Measurements from ENCODE around the gene ATRIP.
A peak's percentile ranks its signal among the peaks of the same experiment; 100 is the strongest.
"Not testable (repeated sequence)": the region's sequence is repeated elsewhere in the genome, so short reads cannot be mapped to it uniquely, and the experiment has no call there.

ATRIP gene

DNA sequence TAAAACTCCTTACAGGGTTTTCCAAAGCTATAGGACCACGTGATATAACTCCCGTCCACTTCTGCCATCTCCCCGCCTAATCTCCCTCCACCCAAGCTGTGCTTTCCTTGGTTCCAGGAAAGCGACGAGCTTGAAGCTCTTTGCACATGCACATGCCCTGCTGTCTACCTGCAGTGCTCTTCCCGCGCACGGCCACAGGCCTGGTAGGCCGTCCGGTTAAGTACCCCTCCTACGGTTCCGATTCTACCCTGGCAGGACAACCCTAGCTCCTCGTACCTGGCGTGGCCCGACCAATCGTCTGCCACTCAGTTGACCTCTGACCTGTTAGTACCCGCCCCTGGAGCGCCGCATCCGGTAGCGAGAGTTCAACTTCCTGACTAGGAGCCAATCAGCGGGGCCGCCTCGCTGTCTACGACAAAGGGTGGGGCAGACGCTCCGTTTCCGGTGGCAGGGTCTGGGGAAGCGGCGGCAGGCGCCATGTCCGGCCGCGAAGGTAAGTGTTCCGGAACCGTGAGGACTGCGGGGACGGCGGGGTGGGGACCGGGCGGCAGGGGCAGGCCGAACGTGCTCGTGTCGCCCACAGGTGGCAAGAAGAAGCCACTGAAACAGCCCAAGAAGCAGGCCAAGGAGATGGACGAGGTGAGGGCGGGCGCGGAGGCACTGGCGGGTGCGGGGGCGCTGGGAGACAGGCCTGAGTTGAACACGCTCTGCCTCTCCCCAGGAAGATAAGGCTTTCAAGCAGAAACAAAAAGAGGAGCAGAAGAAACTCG is 6.5 kb upstream of the ATRIP start, which contains the start of the genes CCDC51 and TMA7:
Gene CCDC51 (minus strand): TSS at position 300 of the 770 bp plus-strand sequence. CDS start 4,991 bp downstream, outside the sequence.
Gene TMA7 (plus strand): TSS at position 438 of the 770 bp plus-strand sequence. CDS start 40 bp downstream, at position 478.
- DNase-seq, result peak; percentile 97

DNA sequence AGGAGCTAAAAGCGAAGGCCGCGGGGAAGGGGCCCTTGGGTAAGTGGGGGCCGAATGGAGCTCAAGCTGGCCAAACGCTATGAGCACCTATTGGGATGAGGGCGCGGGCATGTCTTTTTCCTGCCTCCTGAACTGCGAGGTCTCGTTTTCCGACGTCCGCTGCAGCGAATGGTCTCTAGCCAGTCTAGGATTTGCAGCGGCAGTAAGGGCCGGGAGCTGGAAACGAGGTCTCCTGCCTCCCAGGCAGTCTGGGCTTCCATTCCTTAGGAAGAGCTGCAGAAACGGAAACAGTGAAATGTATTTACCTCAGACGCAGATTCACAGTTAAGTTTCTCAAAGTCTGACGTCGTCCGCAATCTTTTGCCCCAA is 6.0 kb upstream of the ATRIP start:
- DNase-seq, result no peak

DNA sequence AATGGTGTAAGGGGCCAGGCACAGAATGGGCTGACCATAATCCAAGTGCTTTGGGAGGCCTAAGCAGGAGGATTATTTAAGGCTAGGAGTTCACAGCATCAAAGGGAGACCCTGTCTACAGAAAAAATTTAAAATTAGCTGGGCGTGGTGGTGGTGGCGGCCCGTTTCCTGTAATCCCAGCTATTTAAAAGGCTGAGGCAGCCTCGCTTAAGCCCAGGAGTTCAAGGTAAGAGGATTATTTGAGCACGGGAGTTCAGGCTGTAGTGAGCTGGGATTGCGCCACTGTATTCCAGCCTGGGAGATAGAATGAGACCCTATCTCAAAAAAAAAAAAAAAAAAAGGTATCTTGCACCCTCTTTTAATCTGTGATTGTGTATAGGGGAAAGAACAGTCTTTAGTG is 4.6 kb upstream of the ATRIP start:
- no peak for DNase-seq

DNA sequence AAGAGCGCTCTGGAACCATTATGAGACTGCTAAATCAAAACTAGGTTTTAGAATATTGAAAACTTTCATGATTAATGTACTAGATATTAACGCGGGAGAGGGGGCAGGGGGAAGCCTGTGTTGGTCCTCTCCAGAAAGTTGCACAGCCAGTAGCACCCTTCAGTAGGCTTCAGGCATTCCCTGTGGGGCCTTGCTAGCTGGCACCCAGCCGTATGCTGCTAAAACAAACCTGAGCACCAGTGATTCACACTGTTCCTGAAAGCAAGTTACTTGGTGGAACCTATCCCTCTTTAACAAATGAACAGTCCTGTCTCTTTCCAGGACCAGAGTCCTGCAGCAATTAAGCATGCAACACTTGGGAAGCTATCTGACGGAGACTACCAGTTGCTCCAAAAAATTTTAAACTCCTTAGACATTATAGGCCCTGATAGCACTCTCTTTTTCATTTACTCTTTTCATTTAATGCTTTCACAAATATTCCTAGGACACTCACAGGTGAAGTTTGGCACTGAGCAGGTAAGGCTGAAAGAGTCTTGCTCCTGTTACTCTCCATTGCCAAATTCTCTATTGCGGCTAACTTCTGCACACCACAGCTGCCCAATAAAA is 1.2 kb upstream of the ATRIP start:
- no peak for DNase-seq

DNA sequence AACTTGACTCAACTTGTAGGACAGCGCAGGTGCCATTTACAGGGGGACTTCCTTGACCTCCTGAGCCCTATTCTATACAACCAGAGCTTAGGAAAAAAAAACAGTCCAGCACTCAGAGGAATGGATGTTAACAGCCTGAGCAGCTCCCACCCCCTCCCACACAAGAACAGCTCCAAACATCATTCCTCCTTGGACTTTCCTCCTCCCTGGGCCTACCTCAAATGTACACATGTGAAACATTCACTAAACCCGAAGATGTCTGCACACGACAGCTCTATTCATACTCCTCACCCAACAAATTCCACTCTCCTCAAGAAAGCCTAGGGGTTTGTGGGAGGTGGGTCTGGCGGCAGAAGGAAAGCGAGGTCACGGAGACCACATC is 503 bp upstream of the ATRIP start:
- no peak for DNase-seq

DNA sequence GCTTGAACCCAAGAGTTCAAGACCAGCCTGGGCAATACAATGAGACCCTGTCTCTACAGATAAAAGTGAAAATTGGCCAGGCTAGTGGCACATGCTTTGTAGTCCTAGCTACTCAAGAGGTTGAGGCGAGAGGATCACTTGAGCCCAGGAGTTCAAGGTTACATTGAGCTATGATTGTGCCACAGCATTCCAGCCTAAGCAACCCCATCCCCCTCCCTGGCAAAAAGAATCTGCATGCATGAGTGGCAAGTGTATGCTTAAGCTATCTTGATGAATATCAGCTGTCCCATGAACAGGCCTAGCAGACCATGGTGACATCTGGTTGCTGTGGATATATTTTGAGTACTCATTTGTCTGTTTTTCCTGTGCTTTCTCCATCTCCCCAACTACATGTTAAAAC is 4.7 kb downstream of the ATRIP start:
- no peak for DNase-seq

DNA sequence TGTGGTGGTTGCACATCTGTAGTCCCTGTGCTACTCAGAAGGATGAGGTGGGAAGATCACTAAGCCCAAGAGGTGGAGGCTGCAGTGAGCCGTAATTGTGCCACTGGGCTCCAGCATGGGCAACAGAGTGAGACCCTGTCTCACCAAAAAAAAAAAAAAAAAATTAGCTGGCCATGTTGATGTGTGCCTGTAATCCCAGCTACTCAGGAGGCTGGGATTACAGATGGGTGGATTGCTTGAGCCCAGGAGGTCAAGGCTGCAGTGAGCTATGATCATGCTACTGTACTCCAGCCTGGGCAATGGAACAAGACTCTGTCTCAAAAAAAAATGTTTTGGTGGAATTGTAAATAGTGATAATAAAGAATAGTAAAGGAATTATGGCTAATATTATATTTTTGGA is 9.9 kb downstream of the ATRIP start:
- no peak for DNase-seq

DNA sequence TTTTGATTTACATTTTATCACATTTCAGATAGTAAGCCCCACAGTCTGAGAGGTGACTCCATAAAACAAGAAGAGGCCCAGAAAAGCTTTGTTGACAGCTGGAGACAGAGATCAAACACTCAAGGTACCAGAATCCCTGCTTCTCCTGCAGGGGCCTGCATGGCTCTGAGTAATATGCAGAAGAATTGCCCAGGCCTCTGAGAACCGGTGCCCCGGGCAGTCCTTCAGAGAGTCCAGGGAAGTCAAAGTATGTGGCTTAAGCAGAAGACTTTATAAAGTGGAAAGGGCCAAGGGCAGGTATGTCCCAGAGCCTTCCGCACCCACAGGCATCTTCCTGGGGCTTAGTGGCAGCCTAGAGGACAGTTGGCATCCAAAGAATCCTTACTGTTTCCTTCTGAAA is 12.8 kb downstream of the ATRIP start:
- no peak for DNase-seq

DNA sequence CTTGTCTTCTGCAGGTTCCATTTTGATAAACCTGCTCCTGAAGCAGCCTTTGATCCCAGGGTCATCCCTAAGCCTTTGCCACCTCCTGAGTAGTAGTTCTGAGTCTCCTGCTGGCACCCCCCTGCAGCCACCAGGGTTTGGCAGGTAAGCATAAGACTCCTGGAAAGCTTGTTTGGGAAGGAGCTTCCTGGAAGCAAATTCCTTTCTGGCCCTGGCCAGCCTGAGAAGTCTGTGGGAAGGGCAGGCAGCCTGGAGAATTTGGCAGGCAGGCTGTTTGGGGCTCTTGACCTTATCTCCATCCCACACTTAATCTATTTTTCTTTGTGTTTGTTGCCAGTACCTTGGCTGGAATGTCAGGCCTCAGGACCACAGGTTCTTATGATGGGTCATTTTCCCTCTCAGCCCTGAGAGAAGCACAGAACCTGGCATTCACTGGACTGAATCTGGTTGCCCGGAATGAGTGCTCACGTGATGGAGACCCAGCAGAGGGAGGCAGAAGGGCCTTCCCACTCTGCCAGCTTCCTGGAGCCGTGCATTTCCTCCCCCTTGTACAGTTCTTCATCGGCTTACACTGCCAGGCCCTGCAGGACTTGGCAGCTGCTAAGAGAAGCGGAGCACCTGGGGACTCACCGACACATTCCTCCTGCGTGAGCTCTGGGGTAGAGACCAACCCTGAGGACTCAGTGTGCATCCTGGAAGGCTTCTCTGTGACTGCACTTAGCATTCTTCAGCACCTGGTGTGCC is 13.4 kb downstream of the ATRIP start:
- no peak for DNase-seq

DNA sequence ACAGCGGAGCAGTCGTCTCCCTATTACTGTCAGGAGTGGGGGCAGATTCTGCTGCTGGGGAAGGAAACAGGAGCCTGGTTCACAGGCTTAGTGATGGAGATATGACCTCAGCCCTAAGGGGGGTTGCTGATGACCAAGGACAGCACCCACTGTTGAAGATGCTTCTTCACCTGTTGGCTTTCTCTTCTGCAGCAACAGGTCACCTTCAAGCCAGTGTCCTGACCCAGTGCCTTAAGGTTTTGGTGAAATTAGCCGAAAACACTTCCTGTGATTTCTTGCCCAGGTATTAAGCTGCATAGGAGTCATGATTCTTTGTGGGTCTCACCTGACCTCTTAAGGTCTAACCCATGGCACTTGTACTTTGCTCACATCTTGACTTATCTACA is 14.0 kb downstream of the ATRIP start:
- no peak for DNase-seq

DNA sequence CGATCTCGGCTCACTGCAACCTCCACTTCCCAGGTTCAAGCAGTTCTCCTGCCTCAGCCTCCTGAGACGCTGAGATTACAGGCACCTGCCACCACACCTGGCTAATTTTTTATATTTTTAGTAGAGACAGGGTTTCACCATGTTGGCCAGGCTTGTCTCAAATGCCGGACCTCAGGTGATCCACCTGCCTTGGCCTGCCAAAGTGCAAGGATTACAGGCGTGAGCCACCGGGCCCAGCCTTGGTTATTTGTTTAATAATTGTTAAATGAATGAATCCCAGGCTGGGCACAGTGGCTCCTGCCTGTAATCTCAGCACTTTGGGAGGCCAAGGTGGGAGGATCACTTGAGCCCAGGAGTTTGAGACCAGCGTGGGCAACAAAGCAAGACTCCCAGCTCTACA is 15.2 kb downstream of the ATRIP start:
- DNase-seq, result not testable (repeated sequence)

DNA sequence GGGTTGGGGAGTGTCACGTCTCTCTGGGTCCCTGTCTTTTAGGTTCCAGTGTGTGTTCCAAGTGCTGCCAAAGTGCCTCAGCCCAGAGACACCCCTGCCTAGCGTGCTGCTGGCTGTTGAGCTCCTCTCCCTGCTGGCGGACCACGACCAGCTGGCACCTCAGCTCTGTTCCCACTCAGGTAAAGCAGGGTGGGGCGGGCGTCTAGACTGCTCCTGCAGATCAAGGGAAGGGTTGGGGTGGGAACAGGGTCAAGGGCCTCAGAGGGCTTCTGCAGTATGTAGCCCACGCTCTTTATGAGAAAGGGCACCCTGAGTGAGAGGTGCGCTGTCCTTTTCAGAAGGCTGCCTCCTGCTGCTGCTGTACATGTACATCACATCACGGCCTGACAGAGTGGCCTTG is 17.2 kb downstream of the ATRIP start:
- DNase-seq, result no peak

DNA sequence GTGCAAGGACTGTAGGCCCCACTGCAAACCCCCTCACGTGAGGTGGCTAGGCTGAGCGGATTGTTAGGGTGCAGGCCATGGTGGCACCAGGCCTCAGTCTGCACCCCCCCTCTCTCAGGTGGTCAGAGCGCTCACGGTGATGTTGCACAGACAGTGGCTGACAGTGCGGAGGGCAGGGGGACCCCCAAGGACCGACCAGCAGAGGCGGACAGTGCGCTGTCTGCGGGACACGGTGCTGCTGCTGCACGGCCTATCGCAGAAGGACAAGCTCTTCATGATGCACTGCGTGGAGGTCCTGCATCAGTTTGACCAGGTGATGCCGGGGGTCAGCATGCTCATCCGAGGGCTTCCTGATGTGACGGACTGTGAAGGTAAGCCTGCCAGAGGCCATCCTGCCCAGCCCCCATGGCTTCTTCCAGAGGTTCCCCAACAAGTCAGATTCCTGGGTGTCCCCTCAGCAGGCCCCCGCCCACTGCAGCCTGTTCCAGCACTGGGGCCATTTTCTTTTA is 18.2 kb downstream of the ATRIP start:
- DNase-seq, result no peak

DNA sequence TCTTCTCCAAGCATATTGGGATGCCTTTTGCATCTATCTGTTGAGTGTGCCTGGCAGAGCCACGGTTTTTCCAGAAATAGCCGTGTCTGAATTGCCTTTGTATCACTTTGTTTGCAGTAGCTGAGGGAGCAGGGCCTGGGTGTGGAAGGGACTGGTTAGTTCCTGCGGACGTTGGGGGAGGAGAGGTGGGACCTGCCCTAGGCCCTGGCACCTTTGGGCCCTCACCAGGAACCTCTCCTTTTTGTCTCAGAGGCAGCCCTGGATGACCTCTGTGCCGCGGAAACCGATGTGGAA is 18.6 kb downstream of the ATRIP start:
- no peak for DNase-seq

DNA sequence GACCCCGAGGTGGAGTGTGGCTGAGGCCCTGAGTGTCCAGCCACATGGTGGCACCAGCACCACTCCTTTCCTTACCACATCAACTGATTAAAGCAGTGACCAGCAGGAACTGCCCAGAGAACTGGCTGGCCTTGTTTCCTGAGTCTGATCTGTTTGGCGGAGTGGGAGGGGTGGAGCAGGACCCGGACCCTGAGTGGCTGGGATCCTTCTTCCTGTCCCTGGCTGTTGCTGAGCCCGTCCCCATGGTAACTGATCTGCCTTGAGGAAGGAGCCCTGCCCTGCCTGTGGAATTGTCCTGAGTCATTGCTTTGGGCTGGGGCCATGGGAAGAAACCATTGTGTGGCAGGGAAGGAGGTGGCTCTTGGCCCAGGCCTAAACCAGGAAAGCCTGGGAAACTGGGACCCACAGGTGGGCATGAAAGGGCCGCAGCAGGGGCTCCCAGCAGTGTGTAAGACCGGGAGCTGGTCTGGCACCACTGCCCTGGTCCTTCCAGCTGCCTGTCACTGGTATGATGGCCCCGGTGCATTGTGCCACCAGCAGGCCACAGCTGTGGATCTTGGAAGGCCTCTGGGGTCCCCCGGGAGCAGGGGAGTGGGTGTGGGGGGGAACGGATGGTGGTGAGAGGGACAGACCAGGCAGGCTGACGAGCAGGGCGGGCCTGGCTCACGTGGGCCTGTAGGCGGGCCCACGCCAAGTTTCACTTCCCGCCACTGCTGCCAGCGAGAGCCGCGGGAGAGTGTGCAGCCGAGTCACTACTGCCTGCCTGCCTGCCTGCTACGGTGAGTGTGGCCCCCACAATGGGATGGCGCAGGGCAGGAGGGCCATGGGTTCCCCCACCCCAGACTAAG is 19.2 kb downstream of the ATRIP start:
- DNase-seq, result peak; percentile 75

DNA sequence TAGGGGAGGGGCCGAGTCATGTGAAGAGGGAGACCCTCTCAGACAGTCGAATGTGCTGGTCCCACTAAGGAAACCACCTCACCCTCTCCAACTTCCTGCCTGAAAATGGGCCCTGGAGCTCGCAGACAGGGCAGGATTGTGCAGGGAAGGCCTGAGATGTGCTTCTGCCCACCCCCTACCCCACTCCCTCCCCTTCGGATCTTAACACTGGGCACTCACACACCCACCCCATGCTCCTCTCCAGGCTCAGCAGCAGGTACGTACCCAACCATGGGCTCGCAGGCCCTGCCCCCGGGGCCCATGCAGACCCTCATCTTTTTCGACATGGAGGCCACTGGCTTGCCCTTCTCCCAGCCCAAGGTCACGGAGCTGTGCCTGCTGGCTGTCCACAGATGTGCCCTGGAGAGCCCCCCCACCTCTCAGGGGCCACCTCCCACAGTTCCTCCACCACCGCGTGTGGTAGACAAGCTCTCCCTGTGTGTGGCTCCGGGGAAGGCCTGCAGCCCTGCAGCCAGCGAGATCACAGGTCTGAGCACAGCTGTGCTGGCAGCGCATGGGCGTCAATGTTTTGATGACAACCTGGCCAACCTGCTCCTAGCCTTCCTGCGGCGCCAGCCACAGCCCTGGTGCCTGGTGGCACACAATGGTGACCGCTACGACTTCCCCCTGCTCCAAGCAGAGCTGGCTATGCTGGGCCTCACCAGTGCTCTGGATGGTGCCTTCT is 20.0 kb downstream of the ATRIP start:
- DNase-seq, result peak; percentile 23

DNA sequence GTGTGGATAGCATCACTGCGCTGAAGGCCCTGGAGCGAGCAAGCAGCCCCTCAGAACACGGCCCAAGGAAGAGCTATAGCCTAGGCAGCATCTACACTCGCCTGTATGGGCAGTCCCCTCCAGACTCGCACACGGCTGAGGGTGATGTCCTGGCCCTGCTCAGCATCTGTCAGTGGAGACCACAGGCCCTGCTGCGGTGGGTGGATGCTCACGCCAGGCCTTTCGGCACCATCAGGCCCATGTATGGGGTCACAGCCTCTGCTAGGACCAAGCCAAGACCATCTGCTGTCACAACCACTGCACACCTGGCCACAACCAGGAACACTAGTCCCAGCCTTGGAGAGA is 20.5 kb downstream of the ATRIP start:
- DNase-seq, result no peak

DNA sequence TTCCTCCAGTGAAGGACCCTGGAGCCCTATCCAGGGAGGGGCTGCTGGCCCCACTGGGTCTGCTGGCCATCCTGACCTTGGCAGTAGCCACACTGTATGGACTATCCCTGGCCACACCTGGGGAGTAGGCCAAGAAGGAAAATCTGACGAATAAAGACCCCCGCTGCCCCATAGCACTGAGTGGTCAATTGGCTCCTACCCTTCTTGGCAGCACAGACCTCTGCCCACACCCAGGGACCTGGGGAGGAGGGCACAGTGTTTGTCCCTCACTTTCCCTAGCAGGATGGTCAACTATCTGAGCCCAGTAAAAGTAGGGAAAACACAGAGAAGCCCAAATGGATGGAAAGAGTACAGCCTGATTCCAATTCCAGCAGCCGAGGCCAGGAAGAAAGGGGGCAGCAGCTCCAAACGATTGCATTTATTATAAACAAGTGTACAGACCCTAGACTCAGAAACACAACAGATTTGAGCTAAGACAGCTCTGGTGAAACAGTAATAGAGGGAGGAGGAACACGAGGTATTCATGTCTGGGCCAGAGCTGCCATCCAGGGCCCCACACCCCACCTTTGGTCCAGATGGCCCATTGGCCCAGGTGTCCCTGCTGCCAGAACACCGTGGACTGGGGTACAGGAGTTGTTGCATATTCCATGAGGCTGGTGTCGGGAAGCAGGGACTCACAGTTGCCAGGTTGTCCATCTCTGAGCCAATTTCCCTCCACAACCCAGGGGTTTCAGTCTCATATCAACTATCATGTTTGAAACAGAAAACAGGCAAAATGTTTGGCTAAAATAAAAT is 21.1 kb downstream of the ATRIP start:
- DNase-seq, result no peak

DNA sequence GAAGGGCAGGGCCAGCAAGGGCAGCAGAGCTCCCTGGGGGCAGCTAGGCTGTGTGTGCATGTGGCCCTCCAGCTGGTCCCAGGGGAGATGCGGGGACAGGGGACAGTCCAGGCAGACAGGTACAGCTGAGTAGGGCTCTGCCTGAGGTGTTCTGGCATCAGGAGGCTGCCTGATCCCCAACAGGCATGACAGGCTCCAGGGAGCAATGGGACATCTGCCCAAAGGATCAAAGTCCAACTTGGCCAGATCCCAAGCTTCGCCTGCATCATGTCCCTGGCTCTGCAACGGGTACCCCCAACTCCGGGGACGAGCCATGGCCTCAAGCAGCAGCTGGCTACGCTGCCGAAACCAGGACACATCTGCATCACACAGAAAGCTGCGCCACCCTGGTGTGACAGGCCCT is 21.8 kb downstream of the ATRIP start:
- DNase-seq, result no peak

DNA sequence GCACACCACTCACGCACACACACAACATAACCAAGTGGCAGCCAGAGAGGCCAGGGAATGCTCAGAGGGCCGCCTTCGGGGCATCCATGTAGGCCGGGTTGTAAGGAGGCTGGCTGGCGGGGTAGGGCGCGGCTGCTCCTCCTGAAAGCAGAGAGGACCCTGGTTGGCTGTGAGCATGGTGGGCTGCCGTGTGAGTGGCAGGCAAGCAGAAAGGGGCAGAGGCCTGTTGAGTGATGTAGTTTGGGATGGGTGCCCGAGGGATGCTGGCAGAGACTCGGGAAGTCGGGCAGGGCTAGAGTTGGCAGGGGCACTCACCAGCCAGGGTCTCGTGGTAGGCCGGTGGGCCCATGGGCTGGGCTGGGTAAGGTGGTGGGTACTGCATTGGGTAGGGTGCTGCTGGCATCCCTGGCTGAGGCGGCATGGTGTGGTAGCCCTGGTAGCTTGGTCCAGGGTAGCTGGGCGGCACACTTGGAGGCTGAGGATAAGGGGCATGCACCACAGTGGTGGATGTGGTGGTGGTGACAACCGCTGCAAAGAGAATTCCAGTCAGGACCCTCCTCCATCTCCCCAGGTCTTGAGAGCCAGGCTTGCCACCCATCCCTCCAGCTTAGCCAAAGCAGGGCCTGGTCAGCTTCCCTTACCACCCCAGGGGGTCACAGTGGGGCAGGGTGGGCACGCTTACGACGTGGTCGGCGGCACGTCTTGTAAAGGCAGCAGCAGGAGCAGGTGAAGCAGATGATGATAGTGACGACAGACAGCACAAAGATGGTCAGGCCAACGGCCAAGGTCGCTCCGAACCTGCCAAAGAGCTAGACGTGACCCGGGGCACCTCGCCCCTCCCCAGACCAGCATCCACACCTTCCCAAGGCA is 22.7 kb downstream of the ATRIP start:
- DNase-seq, result no peak

DNA sequence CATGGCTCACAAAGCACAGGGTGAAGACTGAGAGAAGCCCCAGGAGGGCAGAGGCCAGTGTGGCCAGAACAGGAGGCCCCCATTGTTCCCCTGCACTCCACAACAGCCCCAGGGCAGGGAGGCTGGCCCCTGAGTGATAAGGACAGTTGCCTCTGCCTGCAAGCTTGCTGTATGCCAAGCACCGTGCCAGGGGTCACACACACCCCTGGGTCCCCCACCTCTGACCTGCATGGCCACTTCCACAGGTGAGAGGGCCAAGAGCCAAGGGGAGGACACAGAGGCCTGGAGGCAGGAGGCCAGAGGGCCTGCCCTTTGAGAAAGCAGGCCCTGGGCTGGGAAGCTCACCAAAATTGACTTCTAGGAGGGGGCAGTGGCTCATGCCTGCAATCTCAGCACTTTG is 23.7 kb downstream of the ATRIP start:
- no peak for DNase-seq
